PC-9 (cell line): ENCODE data around the gene SYNGAP1.

ENCODE experiments used
- EZH2 ChIP-seq: fragments of 200-600 bp; sonication (generic); IDR thresholded peaks from 2 replicates; pipeline ENCODE4 v1.8.0; 2017; ENCODE audit warnings: antibody characterized with exemption, low read depth
- TF ChIP-seq, protein P1 (sequence below): fragments of 200-600 bp; sonication (generic); conservative IDR thresholded peaks from 2 replicates; pipeline ENCODE4 v1.6.1; 2017; ENCODE audit warnings: mixed run types, antibody characterized with exemption, mild to moderate bottlenecking, moderate library complexity

DNA sequence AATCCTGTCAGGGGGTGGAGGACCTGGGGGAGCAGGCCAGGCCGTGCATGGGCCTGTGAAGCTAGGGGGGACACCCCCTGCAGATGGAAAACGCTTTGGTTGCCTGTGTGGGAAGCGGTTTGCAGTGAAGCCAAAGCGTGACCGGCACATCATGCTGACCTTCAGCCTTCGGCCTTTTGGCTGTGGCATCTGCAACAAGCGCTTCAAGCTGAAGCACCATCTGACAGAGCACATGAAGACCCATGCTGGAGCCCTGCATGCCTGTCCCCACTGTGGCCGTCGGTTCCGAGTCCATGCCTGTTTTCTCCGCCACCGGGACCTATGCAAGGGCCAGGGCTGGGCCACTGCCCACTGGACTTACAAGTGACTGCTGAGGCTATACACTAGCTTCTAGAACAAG is 36.3 kb downstream of the SYNGAP1 start:
- TF ChIP-seq, protein P1, sequence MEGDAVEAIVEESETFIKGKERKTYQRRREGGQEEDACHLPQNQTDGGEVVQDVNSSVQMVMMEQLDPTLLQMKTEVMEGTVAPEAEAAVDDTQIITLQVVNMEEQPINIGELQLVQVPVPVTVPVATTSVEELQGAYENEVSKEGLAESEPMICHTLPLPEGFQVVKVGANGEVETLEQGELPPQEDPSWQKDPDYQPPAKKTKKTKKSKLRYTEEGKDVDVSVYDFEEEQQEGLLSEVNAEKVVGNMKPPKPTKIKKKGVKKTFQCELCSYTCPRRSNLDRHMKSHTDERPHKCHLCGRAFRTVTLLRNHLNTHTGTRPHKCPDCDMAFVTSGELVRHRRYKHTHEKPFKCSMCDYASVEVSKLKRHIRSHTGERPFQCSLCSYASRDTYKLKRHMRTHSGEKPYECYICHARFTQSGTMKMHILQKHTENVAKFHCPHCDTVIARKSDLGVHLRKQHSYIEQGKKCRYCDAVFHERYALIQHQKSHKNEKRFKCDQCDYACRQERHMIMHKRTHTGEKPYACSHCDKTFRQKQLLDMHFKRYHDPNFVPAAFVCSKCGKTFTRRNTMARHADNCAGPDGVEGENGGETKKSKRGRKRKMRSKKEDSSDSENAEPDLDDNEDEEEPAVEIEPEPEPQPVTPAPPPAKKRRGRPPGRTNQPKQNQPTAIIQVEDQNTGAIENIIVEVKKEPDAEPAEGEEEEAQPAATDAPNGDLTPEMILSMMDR = no peak
- TF ChIP-seq EZH2 = no peak
